ENCODE data around the gene ZDHHC8. TPM values are rescaled to one million over a fixed set of nuclear protein-coding genes. Genes with fewer than 3 reads are reported as not detected.

The ZDHHC8 gene
- total RNA-seq, 1 donor from 2014 or later, result 22.6 TPM

GRCh38 chr22:20153945-20154344 is 22.3 kb downstream of the ZDHHC8 start:
- Histone ChIP-seq H3K36me3 (no peaks in the 10 kb centered on the region), H3K9me3 (no peaks in the 10 kb centered on the region), H3K27me3 (no peaks in the 10 kb centered on the region), H3K4me1 (no peaks in the 10 kb centered on the region), H3K4me3 (no peak overlapping the region), H3K27ac (no peak overlapping the region)
- no peak for DNase-seq (ENCODE audit: extremely low spot score in 2 of 2)
- TF ChIP-seq POLR2AphosphoS5 (IDR thresholded peaks at IDR 0.05; ENCODE audit: insufficient read depth in 1 of 2, low read depth in 1 of 2) (no peak), POLR2A (IDR thresholded peaks at IDR 0.05) (no peak), CTCF (IDR thresholded peaks at IDR 0.05) (no peak)
- intact Hi-C loops (cut with DNase I), result no loop called here

DNA sequence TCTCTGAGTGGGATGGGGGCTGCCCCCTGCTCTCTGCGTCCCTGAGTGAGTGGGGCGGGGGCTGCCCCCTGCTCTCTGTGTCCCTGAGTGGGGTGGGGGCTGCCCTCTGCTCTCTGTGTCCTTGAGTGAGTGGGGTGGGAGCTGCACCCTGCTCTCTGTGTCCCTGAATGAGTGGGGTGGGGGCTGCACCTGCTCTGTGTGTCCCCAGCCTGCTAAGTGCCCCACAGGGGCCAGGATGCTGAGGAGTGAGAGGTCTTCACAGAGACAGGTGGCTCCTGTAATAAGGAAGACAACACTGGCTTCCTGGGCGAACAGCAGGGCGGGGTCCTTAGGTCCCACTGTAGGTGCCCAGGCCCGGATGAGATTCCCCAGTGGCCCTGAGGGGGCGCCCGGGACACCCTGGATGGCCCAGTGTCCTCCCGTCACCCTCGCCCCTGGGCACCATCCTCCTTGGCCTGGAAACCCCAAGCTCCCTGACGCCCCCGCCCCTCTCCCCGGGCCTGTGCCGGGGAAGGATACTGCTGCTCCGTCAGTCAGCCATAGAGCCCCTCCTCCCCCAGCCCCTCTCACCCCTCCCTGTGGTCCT is 23.1 kb downstream of the ZDHHC8 start:
- TF ChIP-seq POLR2A (IDR thresholded peaks at IDR 0.05) (no peak), POLR2AphosphoS5 (IDR thresholded peaks at IDR 0.05; ENCODE audit: insufficient read depth in 1 of 2, low read depth in 1 of 2) (no peak), CTCF (IDR thresholded peaks at IDR 0.05) (no peak)
- Histone ChIP-seq H3K27me3 (no peaks in the 10 kb centered on the region), H3K4me3 (peak overlapping the region in 1 of 2 donors; percentile 19), H3K36me3 (no peaks in the 10 kb centered on the region), H3K9me3 (no peaks in the 10 kb centered on the region), H3K4me1 (no peaks in the 10 kb centered on the region), H3K27ac (no peak overlapping the region)
- DNase-seq (ENCODE audit: extremely low spot score in 2 of 2), result no peak
- intact Hi-C loops (cut with DNase I), result no loop called here

- H3K4me3 ChIP-seq, result peak overlapping the region in 1 of 2 donors; percentile 19
- no peaks in the 10 kb centered on the region for H3K27me3 ChIP-seq
- no peaks in the 10 kb centered on the region for H3K4me1 ChIP-seq
- DNase-seq (ENCODE audit: extremely low spot score in 2 of 2), result no peak
- no peak overlapping the region for H3K27ac ChIP-seq
- intact Hi-C loops (cut with DNase I), result loop anchor here (2.0 kb wide), 1 partner anchor 129 kb away; no protein-coding TSS in a partner anchor
- no peak for TF ChIP-seq POLR2A (IDR thresholded peaks at IDR 0.05)
- TF ChIP-seq CTCF (IDR thresholded peaks at IDR 0.05), result no peak
- H3K9me3 ChIP-seq, result no peaks in the 10 kb centered on the region
- H3K36me3 ChIP-seq, result no peaks in the 10 kb centered on the region
These were observed 23.9 kb downstream of the ZDHHC8 start for GRCh38 chr22:20155330-20156041.

GRCh38 chr22:20156042-20156389 is 24.4 kb downstream of the ZDHHC8 start:
- H3K4me3 ChIP-seq, result no peak overlapping the region
- no peaks in the 10 kb centered on the region for H3K27me3 ChIP-seq
- no peak overlapping the region for H3K27ac ChIP-seq
- intact Hi-C loops (cut with DNase I), result loop anchor here (2.0 kb wide), 1 partner anchor 129 kb away; no protein-coding TSS in a partner anchor
- no peaks in the 10 kb centered on the region for H3K9me3 ChIP-seq
- H3K36me3 ChIP-seq, result no peaks in the 10 kb centered on the region
- TF ChIP-seq CTCF (IDR thresholded peaks at IDR 0.05) (no peak), POLR2A (IDR thresholded peaks at IDR 0.05) (no peak), POLR2AphosphoS5 (IDR thresholded peaks at IDR 0.05; ENCODE audit: insufficient read depth in 1 of 2, low read depth in 1 of 2) (no peak)
- H3K4me1 ChIP-seq, result no peaks in the 10 kb centered on the region
- DNase-seq (ENCODE audit: extremely low spot score in 2 of 2), result no peak

Data from vagina (tissue), 2 donors.